Neutrophil (primary cell): ENCODE data around the gene AEBP2.

ENCODE experiments used
- H3K27ac ChIP-seq: fragments of 200-600 bp; sonication (generic); 2 replicates; pipeline ENCODE4 v1.5.1; 2016; ENCODE audit warnings: mild to moderate bottlenecking, moderate library complexity
- H3K27me3 ChIP-seq: fragments of 200-600 bp; sonication (generic); 2 replicates; pipeline ENCODE4 v1.6.0; 2016; ENCODE audit warnings: mild to moderate bottlenecking
- H3K36me3 ChIP-seq: fragments of 200-600 bp; sonication (generic); 2 replicates; pipeline ENCODE4 v1.5.1; 2017
- H3K4me1 ChIP-seq, 2 experiments: fragments of 200-600 bp in 1 of 2; sonication (generic) in 1 of 2; 1 replicate in 1 of 2; 2 replicates in 1 of 2; pipeline versions ENCODE4 v1.5.1 to v1.6.1; 2013 to 2016; ENCODE audit warnings: low read depth in 1 of 2, low read length in 1 of 2, mild to moderate bottlenecking in 1 of 2, moderate library complexity in 1 of 2; ENCODE audit not compliant: control insufficient read depth in 1 of 2, insufficient read depth in 1 of 2
- H3K4me3 ChIP-seq, 2 experiments: fragments of 200-600 bp in 1 of 2; sonication (generic) in 1 of 2; 1 replicate in 1 of 2; 2 replicates in 1 of 2; pipeline ENCODE4 v1.5.1; 2013 to 2016; ENCODE audit warnings: low read depth in 1 of 2, low read length in 1 of 2, mild to moderate bottlenecking in 1 of 2, moderate library complexity in 1 of 2
- H3K9me3 ChIP-seq: fragments of 200-600 bp; sonication (generic); 2 replicates; pipeline ENCODE4 v1.5.1; 2016
- CTCF ChIP-seq: fragments of 200-600 bp; sonication (generic); IDR thresholded peaks from 2 replicates; pipeline ENCODE4 v1.5.1; 2016; ENCODE audit warnings: antibody characterized with exemption

The AEBP2 gene

GRCh38 chr12:19530637-19531023 is 91.3 kb downstream of the AEBP2 start:
- no peak for TF ChIP-seq CTCF
- Histone ChIP-seq H3K9me3 (no peaks in the 10 kb centered on the region), H3K36me3 (no peaks in the 10 kb centered on the region), H3K4me3 (no peak overlapping the region), H3K4me1 (no peaks in the 10 kb centered on the region), H3K27ac (no peak overlapping the region), H3K27me3 (no peaks in the 10 kb centered on the region)

- Histone ChIP-seq H3K4me1 (no peaks in the 10 kb centered on the region), H3K4me3 (no peak overlapping the region), H3K9me3 (no peaks in the 10 kb centered on the region), H3K27ac (no peak overlapping the region), H3K27me3 (no peaks in the 10 kb centered on the region), H3K36me3 (no peaks in the 10 kb centered on the region)
- TF ChIP-seq CTCF: no peak
These were observed 94.3 kb downstream of the AEBP2 start for GRCh38 chr12:19533567-19533966.

- no peaks in the 10 kb centered on the region for H3K27me3 ChIP-seq
- no peaks in the 10 kb centered on the region for H3K9me3 ChIP-seq
- no peaks in the 10 kb centered on the region for H3K4me1 ChIP-seq
- no peaks in the 10 kb centered on the region for H3K36me3 ChIP-seq
- no peak overlapping the region for H3K4me3 ChIP-seq
- no peak for TF ChIP-seq CTCF
- H3K27ac ChIP-seq: no peak overlapping the region
These were observed 99.8 kb downstream of the AEBP2 start for GRCh38 chr12:19539071-19539470.

- Histone ChIP-seq H3K36me3 (no peaks in the 10 kb centered on the region), H3K27me3 (no peaks in the 10 kb centered on the region), H3K27ac (no peak overlapping the region), H3K9me3 (no peaks in the 10 kb centered on the region), H3K4me1 (no peaks in the 10 kb centered on the region), H3K4me3 (no peak overlapping the region)
- no peak for TF ChIP-seq CTCF
These were observed 100.5 kb downstream of the AEBP2 start for GRCh38 chr12:19539836-19540235.

- no peaks in the 10 kb centered on the region for H3K4me1 ChIP-seq
- no peak overlapping the region for H3K4me3 ChIP-seq
- no peak for TF ChIP-seq CTCF
These were observed 103.3 kb downstream of the AEBP2 start for GRCh38 chr12:19542606-19543005.

GRCh38 chr12:19544353-19544752 is 105.1 kb downstream of the AEBP2 start:
- Histone ChIP-seq H3K9me3 (no peaks in the 10 kb centered on the region), H3K4me1 (no peaks in the 10 kb centered on the region), H3K4me3 (no peak overlapping the region), H3K27ac (no peak overlapping the region), H3K27me3 (no peaks in the 10 kb centered on the region), H3K36me3 (no peaks in the 10 kb centered on the region)
- TF ChIP-seq CTCF: no peak

More at GRCh38 chr12:19542606-19543005, 103.3 kb downstream of the AEBP2 start:
- Histone ChIP-seq H3K27me3 (no peaks in the 10 kb centered on the region), H3K27ac (no peak overlapping the region), H3K36me3 (no peaks in the 10 kb centered on the region), H3K9me3 (no peaks in the 10 kb centered on the region)
